Measurements from ENCODE around the gene GPD2. TPM values are rescaled to one million over a fixed set of nuclear protein-coding genes. Genes with fewer than 3 reads are reported as not detected.

The GPD2 gene
- polyA plus RNA-seq, 1 experiment = 20.7 TPM

DNA sequence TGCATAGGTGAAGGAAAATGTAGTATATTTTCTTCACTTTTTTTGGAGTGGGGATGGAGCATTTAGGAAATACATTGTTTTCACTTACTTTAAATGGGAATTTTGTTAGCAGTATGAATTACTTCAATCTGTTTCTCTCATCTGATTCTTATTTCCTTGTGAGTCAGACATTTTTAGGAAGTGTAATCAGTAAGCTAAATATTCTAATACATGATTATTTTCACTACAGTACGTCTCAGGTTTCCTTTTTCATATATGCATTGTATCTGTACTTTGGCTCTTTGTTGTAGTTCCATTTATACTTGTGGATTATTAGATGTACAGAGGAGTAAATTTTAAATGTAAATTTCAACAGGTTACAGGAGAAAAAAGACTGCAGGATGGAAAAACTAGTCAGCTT lies 27.9 kb downstream of the GPD2 start:
- no peaks in the 10 kb centered on the region for H3K27me3 ChIP-seq (ENCODE audit: control insufficient read depth, insufficient read depth, low read length)
- CTCF ChIA-PET = interaction anchor here (0.8 to 1.6 kb wide), 4 partner anchors 9 to 129 kb away, joined by 3 to 7 read pairs (median 3); no protein-coding TSS in a partner anchor
- TF ChIP-seq, protein P1, sequence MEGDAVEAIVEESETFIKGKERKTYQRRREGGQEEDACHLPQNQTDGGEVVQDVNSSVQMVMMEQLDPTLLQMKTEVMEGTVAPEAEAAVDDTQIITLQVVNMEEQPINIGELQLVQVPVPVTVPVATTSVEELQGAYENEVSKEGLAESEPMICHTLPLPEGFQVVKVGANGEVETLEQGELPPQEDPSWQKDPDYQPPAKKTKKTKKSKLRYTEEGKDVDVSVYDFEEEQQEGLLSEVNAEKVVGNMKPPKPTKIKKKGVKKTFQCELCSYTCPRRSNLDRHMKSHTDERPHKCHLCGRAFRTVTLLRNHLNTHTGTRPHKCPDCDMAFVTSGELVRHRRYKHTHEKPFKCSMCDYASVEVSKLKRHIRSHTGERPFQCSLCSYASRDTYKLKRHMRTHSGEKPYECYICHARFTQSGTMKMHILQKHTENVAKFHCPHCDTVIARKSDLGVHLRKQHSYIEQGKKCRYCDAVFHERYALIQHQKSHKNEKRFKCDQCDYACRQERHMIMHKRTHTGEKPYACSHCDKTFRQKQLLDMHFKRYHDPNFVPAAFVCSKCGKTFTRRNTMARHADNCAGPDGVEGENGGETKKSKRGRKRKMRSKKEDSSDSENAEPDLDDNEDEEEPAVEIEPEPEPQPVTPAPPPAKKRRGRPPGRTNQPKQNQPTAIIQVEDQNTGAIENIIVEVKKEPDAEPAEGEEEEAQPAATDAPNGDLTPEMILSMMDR (IDR thresholded peaks at IDR 0.05; ENCODE audit: low read depth, low read length) = no peak
- H3K9me3 ChIP-seq (ENCODE audit: control insufficient read depth, insufficient read depth, low read length) = no peaks in the 10 kb centered on the region
- H3K4me3 ChIP-seq (ENCODE audit: low read depth, low read length) = no peak overlapping the region
- no peak overlapping the region for H3K27ac ChIP-seq (ENCODE audit: low read depth, low read length)
- POLR2A ChIA-PET = no interaction called here
- DNase-seq (ENCODE audit: low read depth, low spot score) = no peak

DNA sequence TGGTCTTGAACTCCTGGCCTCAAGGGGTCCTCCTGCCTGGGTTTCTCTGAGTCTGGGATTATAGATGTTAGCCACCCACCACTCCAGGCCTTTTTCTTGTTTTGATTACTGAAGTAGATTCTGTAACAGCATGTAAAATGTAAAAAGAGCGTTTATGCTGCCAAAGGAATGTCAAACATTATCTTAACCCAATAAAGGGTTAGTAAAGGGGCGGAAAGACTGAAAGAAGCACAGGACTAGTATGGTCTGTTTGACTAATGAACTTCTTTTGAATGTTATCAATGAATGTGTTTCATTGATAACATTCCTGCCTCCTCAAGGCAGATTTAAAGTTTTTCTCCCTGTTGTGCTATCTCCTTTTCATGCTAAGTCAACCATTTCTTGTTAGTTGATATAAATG lies 29.4 kb downstream of the GPD2 start:
- no peaks in the 10 kb centered on the region for H3K27me3 ChIP-seq (ENCODE audit: control insufficient read depth, insufficient read depth, low read length)
- ChIA-PET CTCF (no interaction called here), POLR2A (no interaction called here)
- no peak overlapping the region for H3K4me3 ChIP-seq (ENCODE audit: low read depth, low read length)
- no peak overlapping the region for H3K27ac ChIP-seq (ENCODE audit: low read depth, low read length)
- DNase-seq (ENCODE audit: low read depth, low spot score) = no peak
- TF ChIP-seq, protein P1 (IDR thresholded peaks at IDR 0.05; ENCODE audit: low read depth, low read length) = no peak
- H3K9me3 ChIP-seq (ENCODE audit: control insufficient read depth, insufficient read depth, low read length) = no peaks in the 10 kb centered on the region

- Histone ChIP-seq H3K27ac (ENCODE audit: low read depth, low read length) (no peak overlapping the region), H3K4me3 (ENCODE audit: low read depth, low read length) (no peak overlapping the region), H3K9me3 (ENCODE audit: control insufficient read depth, insufficient read depth, low read length) (no peaks in the 10 kb centered on the region), H3K27me3 (ENCODE audit: control insufficient read depth, insufficient read depth, low read length) (no peaks in the 10 kb centered on the region)
- ChIA-PET CTCF (interaction anchor here (0.5 kb wide), 1 partner anchor 204 kb away, joined by 5 read pairs; no protein-coding TSS in a partner anchor), POLR2A (interaction anchor here (0.5 to 0.7 kb wide), 2 partner anchors 90 to 131 kb away, joined by 3 read pairs; no protein-coding TSS in a partner anchor)
- TF ChIP-seq, protein P1 (IDR thresholded peaks at IDR 0.05; ENCODE audit: low read depth, low read length) = no peak
- DNase-seq (ENCODE audit: low read depth, low spot score) = no peak
Observed at GRCh38 chr2:156466739-156467405, 30.7 kb downstream of the GPD2 start.

DNA sequence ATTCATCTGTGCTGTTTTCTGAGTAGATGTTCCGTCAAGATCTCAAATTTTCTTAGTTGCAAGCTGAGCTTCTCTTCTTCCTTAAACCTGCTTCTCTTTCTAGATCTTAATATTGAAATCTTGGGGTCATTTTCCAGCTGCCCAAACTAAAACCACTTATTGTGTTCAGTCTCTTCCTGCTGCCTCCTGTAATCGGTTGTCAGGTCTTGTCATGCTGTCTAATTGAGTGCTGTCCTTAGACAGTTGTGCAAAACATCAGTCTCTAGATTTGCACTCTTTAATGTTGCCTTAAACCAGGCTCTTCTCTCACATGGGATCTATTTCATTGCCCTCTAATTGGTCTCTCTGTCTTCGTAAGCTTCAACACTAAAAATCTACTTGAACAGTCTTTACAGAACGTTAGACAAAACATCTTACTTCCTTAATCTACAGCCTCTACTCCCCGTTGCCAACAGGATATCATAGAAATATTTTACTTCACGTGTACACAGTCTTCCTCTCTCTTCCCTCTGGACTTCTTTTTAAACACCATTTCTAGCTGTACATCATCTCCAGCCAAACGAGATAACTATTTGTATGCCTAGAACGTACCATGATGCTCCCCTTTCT lies 34.9 kb downstream of the GPD2 start:
- ChIA-PET CTCF (interaction anchor here (1.4 kb wide), 1 partner anchor 10 kb away, joined by 3 read pairs; no protein-coding TSS in a partner anchor), POLR2A (no interaction called here)
- no peak for DNase-seq (ENCODE audit: low read depth, low spot score)

More for the DNA sequence above, 34.9 kb downstream of the GPD2 start:
- no peak overlapping the region for H3K4me3 ChIP-seq (ENCODE audit: low read depth, low read length)
- no peaks in the 10 kb centered on the region for H3K9me3 ChIP-seq (ENCODE audit: control insufficient read depth, insufficient read depth, low read length)
- no peak overlapping the region for H3K27ac ChIP-seq (ENCODE audit: low read depth, low read length)
- TF ChIP-seq, protein P1 (IDR thresholded peaks at IDR 0.05; ENCODE audit: low read depth, low read length) = no peak
- H3K27me3 ChIP-seq (ENCODE audit: control insufficient read depth, insufficient read depth, low read length) = no peaks in the 10 kb centered on the region

Data from AG04450 (cell line).